ENCODE data around the gene UPB1.
"Not testable (repeated sequence)": the region's sequence is repeated elsewhere in the genome, so short reads cannot be mapped to it uniquely, and the experiment has no call there.

The UPB1 gene

GRCh38 chr22:24482575-24482974, 12.6 kb upstream of the UPB1 start:
- DNase-seq (ENCODE audit: low read depth), result peak; percentile 74

- DNase-seq (ENCODE audit: low read depth), result no peak
Observed at GRCh38 chr22:24482998-24483397, 12.1 kb upstream of the UPB1 start.

- DNase-seq (ENCODE audit: low read depth), result no peak
Observed at GRCh38 chr22:24483976-24484545, 11.1 kb upstream of the UPB1 start.

GRCh38 chr22:24485170-24485569, 10.0 kb upstream of the UPB1 start:
- DNase-seq (ENCODE audit: low read depth), result no peak

GRCh38 chr22:24485608-24486007, 9.5 kb upstream of the UPB1 start:
- DNase-seq (ENCODE audit: low read depth), result no peak

GRCh38 chr22:24486501-24486921, 8.6 kb upstream of the UPB1 start:
- DNase-seq (ENCODE audit: low read depth), result peak; percentile 26

- no peak for DNase-seq (ENCODE audit: low read depth)
Observed at GRCh38 chr22:24489011-24489410, 6.1 kb upstream of the UPB1 start.

- not testable (repeated sequence) for DNase-seq (ENCODE audit: low read depth)
Observed at GRCh38 chr22:24489434-24489833, 5.7 kb upstream of the UPB1 start.

GRCh38 chr22:24492391-24492790, 2.7 kb upstream of the UPB1 start:
- DNase-seq (ENCODE audit: low read depth), result no peak

- no peak for DNase-seq (ENCODE audit: low read depth)
Observed at GRCh38 chr22:24494167-24494527, 985 bp upstream of the UPB1 start.

- no peak for DNase-seq (ENCODE audit: low read depth)
Observed at GRCh38 chr22:24495365-24495675, 188 bp downstream of the UPB1 start.

- DNase-seq (ENCODE audit: low read depth), result no peak
Observed at GRCh38 chr22:24496234-24496633, 1.1 kb downstream of the UPB1 start.

GRCh38 chr22:24496661-24497060, 1.5 kb downstream of the UPB1 start:
- DNase-seq (ENCODE audit: low read depth), result no peak

- no peak for DNase-seq (ENCODE audit: low read depth)
Observed at GRCh38 chr22:24497841-24498258, 2.7 kb downstream of the UPB1 start.

- no peak for DNase-seq (ENCODE audit: low read depth)
Observed at GRCh38 chr22:24498824-24499223, 3.7 kb downstream of the UPB1 start.

- DNase-seq (ENCODE audit: low read depth), result no peak
Observed at GRCh38 chr22:24499706-24500276, 4.7 kb downstream of the UPB1 start.

GRCh38 chr22:24500277-24500820, 5.2 kb downstream of the UPB1 start:
- no peak for DNase-seq (ENCODE audit: low read depth)

GRCh38 chr22:24501301-24502005, 6.3 kb downstream of the UPB1 start:
- no peak for DNase-seq (ENCODE audit: low read depth)

- no peak for DNase-seq (ENCODE audit: low read depth)
Observed at GRCh38 chr22:24502034-24502433, 6.9 kb downstream of the UPB1 start.

- no peak for DNase-seq (ENCODE audit: low read depth)
Observed at GRCh38 chr22:24502541-24502940, 7.4 kb downstream of the UPB1 start.

- peak; percentile 24 for DNase-seq (ENCODE audit: low read depth)
Observed at GRCh38 chr22:24503137-24503842, 8.2 kb downstream of the UPB1 start.

GRCh38 chr22:24503843-24504338, 8.8 kb downstream of the UPB1 start:
- no peak for DNase-seq (ENCODE audit: low read depth)

- no peak for DNase-seq (ENCODE audit: low read depth)
Observed at GRCh38 chr22:24504540-24504939, 9.4 kb downstream of the UPB1 start.

Data from fibroblast of the conjunctiva (primary cell).